ENCODE data around the gene PASK. TPM values are rescaled to one million over a fixed set of nuclear protein-coding genes. Genes with fewer than 3 reads are reported as not detected.

Gene PASK
- total and polyA plus RNA-seq, 2 of the 4 experiments (the other 2 are of a cell fraction), result 4.1 TPM

GRCh38 chr2:241074065-241074818, 75.0 kb downstream of the PASK start:
- Histone ChIP-seq H2BK15ac (ENCODE audit: low read depth, low read length) (no peak overlapping the region), H2AFZ (replicated peaks; ENCODE audit: low read length, poor library complexity) (no peak overlapping the region), H3K4me1 (ENCODE audit: control insufficient read depth, insufficient read depth, low read length) (no peaks in the 10 kb centered on the region), H3K79me1 (ENCODE audit: low read depth in 1 of 2, low read length in 2 of 2) (no peaks in the 10 kb centered on the region), H3K27ac (ENCODE audit: insufficient read depth, low read length) (no peak overlapping the region), H3K56ac (ENCODE audit: extremely low read depth, insufficient read depth, low read length) (no peak overlapping the region), H4K91ac (ENCODE audit: insufficient read depth, low read depth, low read length) (no peak overlapping the region), H3K9me3 (ENCODE audit: control insufficient read depth, insufficient read depth, low read length) (no peaks in the 10 kb centered on the region), H4K20me1 (ENCODE audit: insufficient read depth, low read length) (no peaks in the 10 kb centered on the region), H3K9me1 (ENCODE audit: insufficient read depth, low read length) (no peaks in the 10 kb centered on the region), H3K18ac (ENCODE audit: low read depth, low read length) (no peak overlapping the region), H4K8ac (ENCODE audit: low read depth in 2 of 2, low read length in 2 of 2) (no peak overlapping the region), H2AK9ac (replicated peaks; ENCODE audit: low read depth, low read length, poor library complexity) (no peak overlapping the region), H3K4me2 (ENCODE audit: low read depth, low read length) (no peak overlapping the region), H3K14ac (replicated peaks; ENCODE audit: low read depth, low read length) (no peak overlapping the region), H2AK5ac (ENCODE audit: low read depth, low read length) (no peak overlapping the region), H3K4me3 (ENCODE audit: insufficient read depth, low read depth, low read length) (no peak overlapping the region), H3K9ac (ENCODE audit: low read depth, low read length) (no peak overlapping the region), H2BK120ac (ENCODE audit: low read depth, low read length) (no peak overlapping the region), H2BK5ac (ENCODE audit: low read depth, low read length, poor library complexity, severe bottlenecking) (no peak overlapping the region), H3K27me3 (ENCODE audit: control insufficient read depth, insufficient read depth, low read length) (no peaks in the 10 kb centered on the region), H4K5ac (ENCODE audit: low read depth, low read length) (no peak overlapping the region), H3K36me3 (ENCODE audit: control insufficient read depth, insufficient read depth, low read length) (peaks cover 34% of the 10 kb centered on the region; the same call in 1 of the 2 replicates), H3K23ac (ENCODE audit: low read depth, low read length) (no peak overlapping the region), H3K4ac (ENCODE audit: low read depth, low read length) (no peak overlapping the region), H2BK20ac (ENCODE audit: low read depth, low read length) (no peak overlapping the region)
- ATAC-seq (ENCODE audit: low read depth) (no peak), DNase-seq (no peak)
- in situ Hi-C loops (cut with MboI; ENCODE audit: low sequenced_read_pairs), result loop anchor here (10.0 kb wide), 1 partner anchor 219 kb away; no protein-coding TSS in a partner anchor
- WGBS, 2 experiments (ENCODE audit: extremely low coverage in 2 of 2, insufficient read length in 1 of 2), result no CpG with 5 or more reads among the region's 16 CpGs
- no peak for TF ChIP-seq NFE2L2 (IDR thresholded peaks at IDR 0.05; ENCODE audit: low read depth, low read length)
- no peak for TF ChIP-seq POLR2A (IDR thresholded peaks at IDR 0.05; ENCODE audit: low read depth, low read length)
- no peak for TF ChIP-seq CTCF (conservative IDR thresholded peaks at IDR 0.05; ENCODE audit: low read depth, low read length)
- TF ChIP-seq CEBPB (IDR thresholded peaks at IDR 0.05; ENCODE audit: low read depth, low read length), result no peak
- TF ChIP-seq, protein P1, sequence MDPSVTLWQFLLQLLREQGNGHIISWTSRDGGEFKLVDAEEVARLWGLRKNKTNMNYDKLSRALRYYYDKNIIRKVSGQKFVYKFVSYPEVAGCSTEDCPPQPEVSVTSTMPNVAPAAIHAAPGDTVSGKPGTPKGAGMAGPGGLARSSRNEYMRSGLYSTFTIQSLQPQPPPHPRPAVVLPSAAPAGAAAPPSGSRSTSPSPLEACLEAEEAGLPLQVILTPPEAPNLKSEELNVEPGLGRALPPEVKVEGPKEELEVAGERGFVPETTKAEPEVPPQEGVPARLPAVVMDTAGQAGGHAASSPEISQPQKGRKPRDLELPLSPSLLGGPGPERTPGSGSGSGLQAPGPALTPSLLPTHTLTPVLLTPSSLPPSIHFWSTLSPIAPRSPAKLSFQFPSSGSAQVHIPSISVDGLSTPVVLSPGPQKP (IDR thresholded peaks at IDR 0.05; ENCODE audit: borderline replicate concordance, low read depth, low read length), result no peak
- TF ChIP-seq RCOR1 (IDR thresholded peaks at IDR 0.05; ENCODE audit: insufficient replicate concordance, low read length), result no peak
- TF ChIP-seq MXI1 (IDR thresholded peaks at IDR 0.05; ENCODE audit: borderline replicate concordance, low read depth, low read length), result no peak
- no peak for TF ChIP-seq CHD1 (IDR thresholded peaks at IDR 0.05; ENCODE audit: low read depth, low read length)
- CTCF ChIA-PET, result interaction anchor here (0.6 kb wide), 1 partner anchor 131 kb away, joined by 3 read pairs; no protein-coding TSS in a partner anchor
- intact Hi-C loops (cut with micrococcal nuclease), result no loop called here
- BruUV-seq (replicated peaks), result no TSS peak
- dilution Hi-C loops (cut with HindIII; ENCODE audit: low sequenced_read_pairs, unreplicated experiment), result no loop called here
- POLR2A ChIA-PET (ENCODE audit: unreplicated experiment), result no interaction called here

All from IMR-90 (cell line).